A549 (cell line): ENCODE data around the gene DDI2. TPM values are rescaled to one million over a fixed set of nuclear protein-coding genes. Genes with fewer than 3 reads are reported as not detected.

ENCODE experiments used
- ATAC-seq, 2 experiments: fragments of 200-7000 bp in 1 of 2; fragments of >200 bp in 1 of 2; cut with Nextera tagmentation in 1 of 2; cut with Tn5 transposase in 1 of 2; 3 replicates each; pipeline versions ENCODE4 v1.8.0 to v1.9.1; 2018 to 2020; ENCODE audit warnings: mild to moderate bottlenecking in 1 of 2, moderate library complexity in 1 of 2
- CTCF ChIA-PET: fragments of 300-600 bp; sonication (Branson Sonifier 250); formaldehyde crosslinking; extraction: SDS; loops from one replicate; lab custom pipeline; 2021; ENCODE audit warnings: antibody characterized with exemption, inconsistent platforms; lab: Yijun Ruan, JAX
- POLR2A ChIA-PET: fragments of 350-600 bp; formaldehyde crosslinking; extraction: SDS; loops from one replicate; lab custom pipeline; 2021; ENCODE audit warnings: antibody characterized with exemption, inconsistent platforms; lab: Yijun Ruan, JAX
- DNase-seq, 2 experiments: peaks; one replicate each; pipeline versions ENCODE4 v3.0.0 to v3.0.0-alpha.2; 2011 to 2016; ENCODE audit warnings: low read depth in 1 of 2, low spot score in 1 of 2
- FAIRE-seq: peaks from 2 replicates; lab custom pipeline; 2011; peaks lifted over from hg19 to GRCh38; lab: Jason Lieb, UNC
- H3K27ac ChIP-seq, 2 experiments: fragments of >200 bp; sonication (Bioruptor Twin); formaldehyde crosslinking; 3 replicates each; pipeline ENCODE4 v1.5.1; 2016 to 2017
- H3K4me1 ChIP-seq: fragments of >200 bp; sonication (Bioruptor Twin); formaldehyde crosslinking; 3 replicates; pipeline ENCODE4 v1.6.1; 2016
- H3K4me2 ChIP-seq: fragments of >200 bp; sonication (Bioruptor Twin); formaldehyde crosslinking; 3 replicates; pipeline ENCODE4 v1.6.1; 2016
- H3K4me3 ChIP-seq: fragments of >200 bp; sonication (Bioruptor Twin); formaldehyde crosslinking; 3 replicates; pipeline ENCODE4 v1.5.1; 2016
- H3K9me3 ChIP-seq: fragments of >200 bp; sonication (Bioruptor Twin); formaldehyde crosslinking; 3 replicates; pipeline ENCODE4 v1.6.1; 2016
- CTCF ChIP-seq: fragments of >200 bp; sonication (Bioruptor Twin); formaldehyde crosslinking; IDR thresholded peaks from 3 replicates; pipeline ENCODE4 v1.5.1; 2016
- EHF ChIP-seq: fragments of 250-450 bp; sonication (Bioruptor Pico); IDR thresholded peaks from 2 replicates; pipeline ENCODE4 v1.5.0; 2020; ENCODE audit warnings: mild to moderate bottlenecking
- FOXS1 ChIP-seq: fragments of 250-450 bp; sonication (Bioruptor Pico); IDR thresholded peaks from 2 replicates; pipeline ENCODE4 v1.5.0; 2020; ENCODE audit warnings: mild to moderate bottlenecking, moderate library complexity
- HDAC2 ChIP-seq: fragments of 200-600 bp; sonication (generic); IDR thresholded peaks from 2 replicates; pipeline ENCODE4 v1.6.1; 2016
- HOXB5 ChIP-seq: fragments of 250-450 bp; sonication (Bioruptor Pico); IDR thresholded peaks from 2 replicates; pipeline ENCODE4 v1.5.0; 2020; ENCODE audit warnings: mild to moderate bottlenecking, moderate library complexity
- JUN ChIP-seq, 2 experiments: fragments of >200 bp; sonication (Bioruptor Twin); formaldehyde crosslinking; IDR thresholded peaks; 2 replicates in 1 of 2; 3 replicates in 1 of 2; pipeline ENCODE4 v1.6.1; 2016 to 2017
- MAX ChIP-seq: IDR thresholded peaks from 2 replicates; pipeline ENCODE4 v1.6.1; 2012
- NFE2L2 ChIP-seq: fragments of 150-350 bp; conservative IDR thresholded peaks from 2 replicates; pipeline ENCODE4 v1.6.1; 2014; ENCODE audit warnings: low read length
- NR3C1 ChIP-seq: fragments of >200 bp; sonication (Bioruptor Twin); formaldehyde crosslinking; IDR thresholded peaks from 3 replicates; pipeline ENCODE4 v1.6.1; 2017
- RARB ChIP-seq: fragments of 250-450 bp; sonication (Bioruptor Pico); IDR thresholded peaks from 2 replicates; pipeline ENCODE4 v1.8.0; 2021; ENCODE audit warnings: mild to moderate bottlenecking, moderate library complexity
- REST ChIP-seq: fragments of 200-600 bp; sonication (generic); IDR thresholded peaks from 2 replicates; pipeline ENCODE4 v1.6.1; 2016; ENCODE audit warnings: antibody characterized with exemption, mild to moderate bottlenecking, moderate library complexity
- RNF2 ChIP-seq: fragments of 200-600 bp; sonication (generic); IDR thresholded peaks from 2 replicates; pipeline ENCODE4 v1.6.1; 2016; ENCODE audit warnings: low read depth, mild to moderate bottlenecking, antibody characterized with exemption, moderate library complexity, borderline replicate concordance
- TFCP2L1 ChIP-seq: fragments of 250-450 bp; sonication (Bioruptor Pico); IDR thresholded peaks from 2 replicates; pipeline ENCODE4 v1.5.0; 2021; ENCODE audit warnings: mild to moderate bottlenecking
- TP53 ChIP-seq: fragments of 250-450 bp; sonication (Bioruptor Pico); IDR thresholded peaks from 2 replicates; pipeline ENCODE4 v1.5.0; 2021; ENCODE audit warnings: mild to moderate bottlenecking, moderate library complexity
- WGBS: methylation state at CpG from one replicate; pipeline ENCODE4 v1.1.6; 2017; ENCODE audit errors: missing lambda C conversion rate; 5-methylcytosine and 5-hydroxymethylcytosine counted together
- polyA plus RNA-seq, 4 experiments: library from polyadenylated mRNA; depleted of rRNA in 3 of 4; stranded (reverse); fragments of >200 nt; fragmentation: RNase III in 1 of 4; extraction: RNeasy Plus Mini Kit Qiagen cat#74134 plus additional on column Dnase treatment in 1 of 4; gene quantifications; 2 replicates in 3 of 4; 3 replicates in 1 of 4; pipeline ENCODE4 v1.2.3, GENCODE V29; 2011 to 2017

DDI2 gene
- polyA plus RNA-seq, 2 of the 4 experiments (the other 2 are of a cell fraction), result 6.3 to 8.6 TPM

DNA sequence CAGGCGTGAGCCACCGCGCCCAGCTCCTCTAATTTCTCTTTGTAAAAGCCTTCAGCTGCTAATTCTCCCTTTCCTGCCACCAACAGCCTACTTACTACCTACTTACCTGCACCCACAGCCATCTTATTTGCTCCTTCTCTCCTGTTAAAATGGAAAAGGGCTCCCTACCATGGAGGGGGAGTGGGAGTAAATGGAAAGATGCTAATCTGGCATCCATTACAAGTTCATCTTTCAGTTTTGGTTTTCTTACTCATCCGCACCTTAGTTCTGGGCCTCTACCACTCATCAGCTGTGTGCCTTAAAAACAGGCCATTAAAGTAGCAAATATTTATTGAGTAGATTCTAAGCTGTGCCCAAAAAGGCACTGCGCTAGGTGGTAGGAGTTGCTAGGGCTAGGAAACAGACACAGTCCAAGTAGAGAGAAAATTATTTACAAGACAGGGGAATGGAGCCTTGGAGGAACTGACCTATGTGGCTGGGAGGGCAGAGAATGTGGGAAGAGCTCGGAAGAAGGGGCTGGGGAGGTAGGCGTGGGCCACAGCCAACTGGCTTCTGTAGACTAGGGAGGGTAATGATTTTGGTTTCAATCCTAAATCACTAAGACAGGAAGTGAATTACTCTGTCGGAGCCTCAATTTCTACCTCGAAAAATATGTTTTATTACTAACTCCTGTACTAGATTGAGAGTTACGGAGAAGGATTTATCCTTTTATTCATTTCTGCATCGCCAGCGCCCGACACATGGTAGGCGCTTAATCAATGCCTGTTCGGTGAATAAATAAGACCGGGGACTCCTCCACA, 685 bp upstream of the DDI2 start:
- ATAC-seq, result peak; percentile 37 to 46; a peak in 4 of 6 replicates
- H3K4me2 ChIP-seq, result peak overlapping the region; percentile 84
- ChIA-PET CTCF (interaction anchor here (0.6 kb wide), 1 partner anchor 30 kb away, joined by 6 read pairs; no protein-coding TSS in a partner anchor), POLR2A (interaction anchor here (0.6 to 5.5 kb wide), 2 partner anchors 11 to 13 kb away, joined by 3 to 24 read pairs; no protein-coding TSS in a partner anchor)
- H3K9me3 ChIP-seq, result no peaks in the 10 kb centered on the region
- TF ChIP-seq TFCP2L1 (CRISPR knock-in tag), result no peak
- no peak for TF ChIP-seq RNF2
- TF ChIP-seq NR3C1, result no peak
- TF ChIP-seq HOXB5 (CRISPR knock-in tag), result no peak
- TF ChIP-seq CTCF, result no peak
- TF ChIP-seq TP53 (CRISPR knock-in tag), result no peak
- no peak for TF ChIP-seq FOXS1
- TF ChIP-seq HDAC2, result no peak
- no peak for TF ChIP-seq NFE2L2
- TF ChIP-seq JUN (IDR thresholded peaks at IDR 0.05), result no peak
- FAIRE-seq, result no peak
- no peak for DNase-seq
- H3K4me3 ChIP-seq, result peak overlapping the region; percentile 45
- peak overlapping the region; percentile 71 to 83 for H3K27ac ChIP-seq
- 28% methylated on average over 16 of the region's 16 CpGs for WGBS
- H3K4me1 ChIP-seq, result peaks cover 35% of the 10 kb centered on the region

GRCh38 chr1:15618077-15618654, 908 bp downstream of the DDI2 start:
- DNase-seq, result no peak
- CTCF ChIA-PET, result interaction anchor here (0.7 to 1.6 kb wide), 6 partner anchors 12 to 139 kb away, joined by 3 to 4 read pairs (median 3); no protein-coding TSS in a partner anchor
- peak overlapping the region; percentile 90 to 99 for H3K27ac ChIP-seq
- H3K4me2 ChIP-seq, result peak overlapping the region; percentile 88
- FAIRE-seq, result no peak
- H3K4me1 ChIP-seq, result peaks cover 41% of the 10 kb centered on the region
- WGBS, result 1% methylated on average over 8 of the region's 8 CpGs
- peak overlapping the region; percentile 83 for H3K4me3 ChIP-seq
- no peak for TF ChIP-seq RNF2
- TF ChIP-seq EHF, result no peak
- TF ChIP-seq REST, result no peak
- TF ChIP-seq MAX, result 0 out of 2 replicates have a peak, but pooled peaks have one; percentile 4
- no peak for TF ChIP-seq RARB (CRISPR knock-in tag)
- TF ChIP-seq, all 56 proteins: peak for 1
- no peak for ATAC-seq
- H3K9me3 ChIP-seq, result no peaks in the 10 kb centered on the region
- POLR2A ChIA-PET, result interaction anchor here (0.7 to 5.5 kb wide), 3 partner anchors 15 to 218 kb away, joined by 6 to 24 read pairs (median 9); partner anchors contain the start of gene AGMAT
